Gastroesophageal sphincter (tissue), 4 donors: ENCODE measurements around the gene CHRM2. TPM values are rescaled to one million over a fixed set of nuclear protein-coding genes. Genes with fewer than 3 reads are reported as not detected.

Experiments used
- ATAC-seq: fragments of 150-250 bp; one replicate; pipeline ENCODE4 v1.9.1; 2016; ENCODE audit warnings: mild to moderate bottlenecking, moderate library complexity
- H3K27ac ChIP-seq, 4 donors: fragments of 200-600 bp; sonication (generic) in 3 of 4; 1 replicate in 3 of 4; 2 replicates in 1 of 4; pipeline ENCODE4 v1.5.1; 2016 to 2019
- H3K27me3 ChIP-seq: fragments of 200-600 bp; sonication (generic); one replicate; pipeline ENCODE4 v1.5.1; 2019
- H3K36me3 ChIP-seq, 2 donors: fragments of 200-600 bp; sonication (generic); one replicate each; pipeline ENCODE4 v1.5.1; 2019; ENCODE audit warnings: control low read depth in 1 of 2
- H3K4me1 ChIP-seq, 3 donors: fragments of 200-600 bp; sonication (generic); 1 replicate in 2 of 3; 2 replicates in 1 of 3; pipeline ENCODE4 v1.5.1; 2016 to 2019; ENCODE audit warnings: control low read depth in 2 of 3
- H3K4me3 ChIP-seq, 2 donors: fragments of 200-600 bp; sonication (generic); one replicate each; pipeline ENCODE4 v1.5.1; 2019; ENCODE audit warnings: mild to moderate bottlenecking in 1 of 2, moderate library complexity in 1 of 2
- H3K9me3 ChIP-seq, 3 donors: fragments of 200-600 bp; sonication (generic); one replicate each; pipeline ENCODE4 v1.5.1; 2017 to 2019; ENCODE audit warnings: control low read depth in 2 of 3
- EP300 ChIP-seq: sonication (generic); formaldehyde crosslinking; IDR thresholded peaks from one replicate; pipeline ENCODE4 v1.6.1; 2017; ENCODE audit warnings: antibody characterized with exemption, mild to moderate bottlenecking
- POLR2A ChIP-seq, 2 donors: fragments of 450-650 bp; IDR thresholded peaks; one replicate each; pipeline ENCODE4 v1.6.1; 2017; ENCODE audit warnings: antibody characterized with exemption in 2 of 2, mild to moderate bottlenecking in 2 of 2, moderate library complexity in 1 of 2
- POLR2AphosphoS5 ChIP-seq: sonication (generic); formaldehyde crosslinking; IDR thresholded peaks from one replicate; pipeline ENCODE4 v1.6.1; 2017; ENCODE audit warnings: antibody characterized with exemption
- WGBS, 2 donors: methylation state at CpG; one replicate each; pipeline ENCODE4 v1.1.5; 2018; ENCODE audit warnings: low coverage in 1 of 2; 5-methylcytosine and 5-hydroxymethylcytosine counted together
- total RNA-seq, 4 donors: library from RNA; depleted of rRNA; stranded (reverse); fragments of >200 nt; gene quantifications; one replicate each; pipeline ENCODE4 v1.1.0, GENCODE V29; 2016
- TF ChIP-seq, protein P1 (sequence below), 4 experiments: fragments of 200-600 bp in 2 of 4; fragments of 450-650 bp in 2 of 4; sonication (generic) in 1 of 4; IDR thresholded peaks; one replicate each; pipeline ENCODE4 v1.5.1; 2017 to 2019; ENCODE audit warnings: antibody characterized with exemption in 4 of 4, mild to moderate bottlenecking in 2 of 4, moderate library complexity in 2 of 4

Gene CHRM2
- total RNA-seq, 4 donors from 2014 or later, result 11.5 to 130 (median 65.3) TPM

DNA sequence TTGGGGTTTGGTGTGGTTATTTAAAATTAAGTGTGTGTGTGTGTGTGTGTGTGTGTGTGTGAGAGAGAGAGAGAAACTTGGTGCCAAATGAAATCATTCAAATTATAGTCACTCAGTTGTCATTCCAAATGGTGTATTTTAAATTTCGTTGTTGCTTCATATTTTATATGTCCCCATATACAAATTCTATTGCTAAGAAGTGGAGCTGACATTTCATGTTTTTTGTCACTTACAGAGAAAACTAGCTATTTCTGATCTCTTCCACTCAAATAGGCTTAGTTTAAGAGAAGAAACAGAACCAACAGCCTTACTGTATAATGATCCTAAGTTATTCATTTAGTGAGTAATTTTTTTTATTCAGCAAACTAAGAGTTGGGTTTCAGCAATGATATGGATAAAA is 42.3 kb downstream of the CHRM2 start:
- WGBS, 2 donors, result 18 to 36% methylated on average over 1 of the region's 1 CpG
- Histone ChIP-seq H3K4me3 (no peak overlapping the region), H3K27ac (no peak overlapping the region), H3K36me3 (no peaks in the 10 kb centered on the region), H3K27me3 (no peaks in the 10 kb centered on the region), H3K4me1 (no peaks in the 10 kb centered on the region), H3K9me3 (no peaks in the 10 kb centered on the region)
- no peak for ATAC-seq
- TF ChIP-seq, protein P1, sequence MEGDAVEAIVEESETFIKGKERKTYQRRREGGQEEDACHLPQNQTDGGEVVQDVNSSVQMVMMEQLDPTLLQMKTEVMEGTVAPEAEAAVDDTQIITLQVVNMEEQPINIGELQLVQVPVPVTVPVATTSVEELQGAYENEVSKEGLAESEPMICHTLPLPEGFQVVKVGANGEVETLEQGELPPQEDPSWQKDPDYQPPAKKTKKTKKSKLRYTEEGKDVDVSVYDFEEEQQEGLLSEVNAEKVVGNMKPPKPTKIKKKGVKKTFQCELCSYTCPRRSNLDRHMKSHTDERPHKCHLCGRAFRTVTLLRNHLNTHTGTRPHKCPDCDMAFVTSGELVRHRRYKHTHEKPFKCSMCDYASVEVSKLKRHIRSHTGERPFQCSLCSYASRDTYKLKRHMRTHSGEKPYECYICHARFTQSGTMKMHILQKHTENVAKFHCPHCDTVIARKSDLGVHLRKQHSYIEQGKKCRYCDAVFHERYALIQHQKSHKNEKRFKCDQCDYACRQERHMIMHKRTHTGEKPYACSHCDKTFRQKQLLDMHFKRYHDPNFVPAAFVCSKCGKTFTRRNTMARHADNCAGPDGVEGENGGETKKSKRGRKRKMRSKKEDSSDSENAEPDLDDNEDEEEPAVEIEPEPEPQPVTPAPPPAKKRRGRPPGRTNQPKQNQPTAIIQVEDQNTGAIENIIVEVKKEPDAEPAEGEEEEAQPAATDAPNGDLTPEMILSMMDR (IDR thresholded peaks at IDR 0.05), result no peak
- TF ChIP-seq EP300 (no peak), POLR2AphosphoS5 (no peak), POLR2A (IDR thresholded peaks at IDR 0.05) (no peak)

DNA sequence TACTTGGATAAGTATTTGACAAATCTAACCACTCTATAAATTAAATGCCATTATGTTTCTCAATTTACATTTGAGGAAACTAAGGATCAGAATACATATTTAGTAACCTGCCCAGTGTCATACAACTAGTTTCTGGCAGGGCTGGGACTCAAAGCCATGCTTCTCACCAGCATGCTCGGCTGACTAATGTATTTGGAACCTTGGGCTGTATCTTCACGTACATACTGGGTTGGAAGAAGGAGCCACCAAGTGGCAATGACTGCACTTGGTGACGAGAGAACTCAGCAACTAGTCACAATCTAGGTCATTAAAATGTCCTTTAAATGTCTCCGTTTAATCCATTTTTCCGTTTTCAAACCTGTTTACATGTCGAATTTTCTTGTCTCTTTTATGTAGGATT is 42.9 kb downstream of the CHRM2 start:
- no peaks in the 10 kb centered on the region for H3K4me1 ChIP-seq
- no peaks in the 10 kb centered on the region for H3K27me3 ChIP-seq
- no peaks in the 10 kb centered on the region for H3K36me3 ChIP-seq
- ATAC-seq, result no peak
- no peak for TF ChIP-seq POLR2AphosphoS5
- TF ChIP-seq, protein P1 (IDR thresholded peaks at IDR 0.05), result no peak
- TF ChIP-seq POLR2A (IDR thresholded peaks at IDR 0.05), result no peak
- no peak for TF ChIP-seq EP300
- no peaks in the 10 kb centered on the region for H3K9me3 ChIP-seq
- no peak overlapping the region for H3K4me3 ChIP-seq
- 73 to 86% methylated on average over 5 to 6 of the region's 6 CpGs for WGBS, 2 donors
- no peak overlapping the region for H3K27ac ChIP-seq

DNA sequence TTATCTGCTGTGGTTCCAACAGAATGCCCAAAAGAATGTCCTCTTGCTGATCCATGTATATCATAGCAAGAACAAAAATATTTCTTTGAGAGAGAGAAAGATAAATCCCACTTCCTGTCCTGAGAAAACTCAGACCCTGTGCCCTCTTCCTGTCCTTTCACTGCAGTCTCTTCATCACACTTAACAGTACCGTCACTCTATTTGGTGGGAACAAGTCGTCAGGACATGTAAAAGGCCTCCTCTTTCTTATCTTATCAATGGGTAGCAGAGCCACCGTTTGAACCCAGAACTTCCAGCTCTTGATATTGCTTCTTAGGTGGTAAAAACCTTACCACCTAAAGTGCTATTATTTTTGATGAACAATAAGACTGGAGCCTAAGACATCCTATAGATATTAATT is 43.9 kb downstream of the CHRM2 start:
- Histone ChIP-seq H3K36me3 (no peaks in the 10 kb centered on the region), H3K9me3 (no peaks in the 10 kb centered on the region), H3K27me3 (no peaks in the 10 kb centered on the region), H3K4me3 (no peak overlapping the region), H3K27ac (no peak overlapping the region), H3K4me1 (no peaks in the 10 kb centered on the region)
- 45 to 68% methylated on average over 3 of the region's 3 CpGs for WGBS, 2 donors
- no peak for TF ChIP-seq EP300
- no peak for TF ChIP-seq POLR2AphosphoS5
- no peak for TF ChIP-seq POLR2A (IDR thresholded peaks at IDR 0.05)
- TF ChIP-seq, protein P1 (IDR thresholded peaks at IDR 0.05), result no peak
- no peak for ATAC-seq

DNA sequence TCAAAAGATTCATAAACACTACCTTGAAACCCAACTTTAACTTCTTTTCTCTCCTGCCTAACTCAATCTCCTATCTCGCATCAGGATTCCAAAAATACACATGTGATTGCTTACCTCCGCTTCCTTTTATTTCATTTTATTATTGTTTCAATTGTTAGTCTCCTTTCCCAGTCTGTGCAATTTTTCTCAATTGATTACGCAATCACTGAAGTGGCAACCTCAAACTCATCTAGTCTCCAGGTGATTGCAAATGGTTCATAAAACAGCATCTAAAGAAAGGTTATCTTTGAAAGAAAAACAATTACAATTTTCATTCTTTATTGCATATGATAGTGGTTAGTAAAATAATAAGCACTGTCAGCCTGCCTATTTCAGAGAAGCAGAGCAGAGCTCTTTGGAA is 45.6 kb downstream of the CHRM2 start:
- Histone ChIP-seq H3K4me1 (no peaks in the 10 kb centered on the region), H3K4me3 (no peak overlapping the region), H3K27me3 (no peaks in the 10 kb centered on the region), H3K9me3 (no peaks in the 10 kb centered on the region), H3K36me3 (no peaks in the 10 kb centered on the region), H3K27ac (no peak overlapping the region)
- WGBS, 2 donors, result 93 to 100% methylated on average over 1 to 3 of the region's 3 CpGs
- TF ChIP-seq POLR2A (IDR thresholded peaks at IDR 0.05) (no peak), EP300 (no peak), POLR2AphosphoS5 (no peak)
- TF ChIP-seq, protein P1 (IDR thresholded peaks at IDR 0.05), result no peak
- ATAC-seq, result no peak

DNA sequence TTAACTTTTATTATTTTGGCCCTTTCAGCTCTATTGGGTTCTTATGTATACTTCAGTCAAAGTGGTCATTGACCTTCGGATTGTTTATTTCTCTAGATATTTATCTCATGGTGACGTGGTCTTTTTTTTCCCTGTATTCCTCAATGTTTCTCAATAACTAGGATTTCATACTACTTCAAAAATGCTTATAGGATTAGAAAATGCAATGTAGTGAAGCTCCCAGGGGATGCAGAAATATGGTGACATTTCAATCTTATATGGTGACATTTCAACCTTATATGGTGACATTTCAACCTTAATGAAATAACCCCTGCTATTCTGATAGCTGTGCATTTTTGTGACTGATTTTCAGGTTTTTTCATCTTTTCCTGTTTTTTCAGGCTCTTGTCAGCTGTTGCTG is 51.4 kb downstream of the CHRM2 start:
- no peak for TF ChIP-seq POLR2A (IDR thresholded peaks at IDR 0.05)
- Histone ChIP-seq H3K4me3 (no peak overlapping the region), H3K9me3 (no peaks in the 10 kb centered on the region), H3K27ac (no peak overlapping the region), H3K4me1 (no peaks in the 10 kb centered on the region), H3K36me3 (no peaks in the 10 kb centered on the region), H3K27me3 (no peaks in the 10 kb centered on the region)
- no peak for ATAC-seq
- 59 to 100% methylated on average over 2 of the region's 2 CpGs for WGBS, 2 donors
